Stomach smooth muscle (tissue), 2 donors: ENCODE data around the gene KRT82.

Experiments used
- H3K27ac ChIP-seq: one replicate; pipeline ENCODE4 v1.7.0; 2013; ENCODE audit warnings: mild to moderate bottlenecking, low read length, inconsistent platforms
- H3K27me3 ChIP-seq, 2 donors: one replicate each; pipeline ENCODE4 v1.7.0; 2013; ENCODE audit warnings: low read length in 2 of 2; ENCODE audit not compliant: insufficient read depth in 2 of 2, control insufficient read depth in 1 of 2
- H3K36me3 ChIP-seq, 2 donors: one replicate each; pipeline ENCODE4 v1.7.0; 2013; ENCODE audit warnings: low read length in 2 of 2; ENCODE audit not compliant: control insufficient read depth in 2 of 2, insufficient read depth in 2 of 2
- H3K4me1 ChIP-seq: one replicate; pipeline ENCODE4 v1.7.0; 2013; ENCODE audit warnings: low read length; ENCODE audit not compliant: control insufficient read depth, insufficient read depth
- H3K4me3 ChIP-seq, 2 donors: one replicate each; pipeline ENCODE4 v1.7.0; 2013; ENCODE audit warnings: low read length in 2 of 2
- H3K9ac ChIP-seq, 2 donors: one replicate each; pipeline ENCODE4 v1.7.0; 2013; ENCODE audit warnings: low read length in 2 of 2, mild to moderate bottlenecking in 1 of 2
- H3K9me3 ChIP-seq, 2 donors: one replicate each; pipeline ENCODE4 v1.7.0; 2013; ENCODE audit warnings: low read length in 2 of 2; ENCODE audit not compliant: control insufficient read depth in 2 of 2
- donor health status: healthy.
- donor health status: Pancreatic carcinoma.

Gene KRT82

DNA sequence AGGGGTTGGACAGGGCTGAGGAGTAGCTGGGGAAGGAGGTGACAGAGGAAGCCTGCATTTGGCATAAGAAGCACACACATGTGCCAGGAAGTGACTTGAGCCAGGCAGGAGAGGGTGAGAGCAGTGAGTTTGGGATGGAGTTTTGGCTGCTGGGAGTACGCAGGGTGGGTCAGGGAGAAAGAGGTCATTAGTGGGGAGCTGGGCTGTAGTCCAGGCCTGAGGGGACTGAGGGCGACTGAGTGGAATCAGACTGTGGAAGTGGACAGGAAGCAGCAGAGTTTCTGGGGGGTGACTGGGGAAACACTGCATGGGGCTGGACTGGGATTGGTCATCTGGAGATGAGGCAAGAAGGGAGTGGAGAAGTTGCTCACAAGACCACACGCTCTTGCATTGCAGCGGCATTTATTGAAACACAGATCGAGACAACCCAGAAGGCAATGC lies 46.5 kb downstream of the KRT82 start:
- Histone ChIP-seq H3K4me1 (no peaks in the 10 kb centered on the region), H3K9me3 (no peaks in the 10 kb centered on the region), H3K36me3 (no peaks in the 10 kb centered on the region), H3K9ac (no peak overlapping the region), H3K4me3 (no peak overlapping the region), H3K27me3 (peaks cover 0 to 6% of the 10 kb centered on the region in 2 donors), H3K27ac (no peak overlapping the region)

GRCh38 chr12:52358575-52359350 lies 47.4 kb downstream of the KRT82 start:
- Histone ChIP-seq H3K36me3 (no peaks in the 10 kb centered on the region), H3K27ac (no peak overlapping the region), H3K9me3 (no peaks in the 10 kb centered on the region), H3K4me3 (no peak overlapping the region), H3K9ac (no peak overlapping the region), H3K27me3 (peaks cover 0 to 6% of the 10 kb centered on the region in 2 donors), H3K4me1 (no peaks in the 10 kb centered on the region)

DNA sequence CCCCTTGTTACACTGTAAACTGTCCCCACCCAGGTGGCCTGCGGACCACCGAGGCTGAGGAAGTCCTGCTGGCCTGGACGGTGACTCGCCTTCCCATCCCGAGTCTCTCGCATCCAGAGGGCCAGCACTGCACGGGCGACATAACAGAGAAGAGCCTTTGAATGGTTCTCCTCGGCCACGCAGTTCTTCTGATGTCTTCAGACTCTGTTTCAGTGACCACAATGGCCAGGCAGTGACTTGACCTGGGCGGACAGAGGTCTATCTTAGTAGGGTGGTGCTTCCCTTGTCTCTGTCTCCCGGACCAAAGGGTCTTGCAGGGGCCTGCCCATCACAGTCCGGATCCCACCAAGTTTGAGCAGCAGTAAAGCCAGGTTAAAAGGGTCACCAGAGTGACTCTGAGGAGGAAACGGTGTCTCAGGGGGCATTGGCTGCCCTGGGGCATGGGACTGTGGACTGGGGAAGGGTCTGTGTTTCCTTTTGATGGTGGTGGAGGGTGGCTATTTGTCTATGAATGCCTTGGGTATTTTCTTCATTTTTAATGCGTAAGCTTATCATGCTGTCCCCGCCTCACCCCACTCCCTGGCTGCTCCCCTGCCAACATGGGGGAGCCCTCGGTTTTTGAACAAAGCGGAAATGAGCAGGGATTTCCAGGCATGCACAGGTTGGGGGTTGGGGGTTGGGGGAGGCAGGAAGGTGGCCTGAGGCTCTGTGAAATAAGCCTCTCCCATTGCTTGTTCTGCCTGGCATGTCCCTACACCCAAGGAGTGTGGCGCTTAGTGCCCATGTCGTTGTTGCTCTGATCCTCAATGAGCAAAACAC lies 49.2 kb downstream of the KRT82 start:
- no peak overlapping the region for H3K27ac ChIP-seq
- H3K9me3 ChIP-seq, result no peaks in the 10 kb centered on the region
- H3K36me3 ChIP-seq, result no peaks in the 10 kb centered on the region
- peaks cover 0 to 4% of the 10 kb centered on the region in 2 donors for H3K27me3 ChIP-seq
- H3K4me1 ChIP-seq, result no peaks in the 10 kb centered on the region
- H3K9ac ChIP-seq, result no peak overlapping the region
- H3K4me3 ChIP-seq, result no peak overlapping the region

DNA sequence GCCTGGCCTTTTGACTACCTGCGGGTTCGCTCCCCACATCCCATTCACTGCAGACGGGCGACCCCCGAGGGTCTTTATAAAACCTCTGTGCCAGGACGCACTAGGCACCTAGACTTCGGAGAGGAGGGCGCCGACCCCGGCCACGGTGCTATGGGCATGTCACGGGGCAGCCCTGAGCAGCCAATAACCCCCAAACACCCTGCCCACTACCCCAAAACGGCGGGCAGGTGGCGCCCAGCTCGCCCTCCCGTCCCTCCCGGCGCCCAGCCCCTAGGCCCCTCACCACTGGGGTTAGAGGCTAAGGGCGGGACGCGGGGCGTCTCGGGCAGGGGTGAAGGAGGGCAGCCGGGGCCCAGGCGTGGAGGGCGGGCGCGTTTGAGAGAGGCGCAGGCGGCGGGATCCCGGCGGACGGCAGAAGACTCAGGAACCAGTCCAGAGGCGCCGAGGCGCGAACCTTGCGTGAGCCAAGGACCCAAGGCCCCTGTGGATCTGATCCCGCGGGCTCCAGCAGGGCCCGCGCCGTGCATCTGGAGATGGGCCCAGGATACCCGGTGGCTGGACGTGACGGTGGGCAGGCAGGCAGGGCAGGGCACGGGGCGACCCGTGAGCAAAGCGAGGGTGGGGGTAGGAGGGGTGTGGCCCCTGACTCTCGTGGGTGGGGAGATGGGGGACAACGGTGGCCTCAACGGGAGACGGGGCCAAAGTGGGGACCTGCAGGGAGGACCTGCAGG lies 49.9 kb downstream of the KRT82 start:
- Histone ChIP-seq H3K36me3 (no peaks in the 10 kb centered on the region), H3K9ac (no peak overlapping the region), H3K4me3 (no peak overlapping the region), H3K27me3 (peaks cover 0 to 4% of the 10 kb centered on the region in 2 donors), H3K27ac (no peak overlapping the region), H3K4me1 (no peaks in the 10 kb centered on the region), H3K9me3 (no peaks in the 10 kb centered on the region)

DNA sequence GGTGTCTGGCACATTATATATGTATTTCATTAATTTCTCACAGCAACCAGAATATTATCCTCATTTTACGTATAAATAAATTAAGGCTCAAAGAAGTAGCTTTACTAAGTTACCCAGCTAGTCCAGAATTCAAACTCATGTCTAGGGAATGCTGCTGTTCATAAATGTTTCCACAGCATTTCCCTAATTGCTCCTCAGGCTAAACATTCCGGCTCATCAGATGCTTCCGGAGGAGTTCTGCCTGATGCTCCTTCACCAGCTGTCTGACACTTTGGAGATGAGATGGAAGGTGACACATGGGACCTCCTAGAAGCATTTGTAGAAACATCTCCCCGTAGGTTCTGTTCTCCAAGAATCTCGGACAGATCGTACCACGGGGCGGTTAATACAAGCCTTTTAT lies 51.0 kb downstream of the KRT82 start:
- Histone ChIP-seq H3K36me3 (no peaks in the 10 kb centered on the region), H3K4me1 (no peaks in the 10 kb centered on the region), H3K27ac (no peak overlapping the region), H3K9ac (no peak overlapping the region), H3K9me3 (no peaks in the 10 kb centered on the region), H3K4me3 (no peak overlapping the region), H3K27me3 (peaks cover 0 to 4% of the 10 kb centered on the region in 2 donors)

GRCh38 chr12:52354200-52354599 lies 51.9 kb downstream of the KRT82 start:
- H3K27me3 ChIP-seq, result peaks cover 0 to 6% of the 10 kb centered on the region in 2 donors
- H3K4me3 ChIP-seq, result no peak overlapping the region
- H3K4me1 ChIP-seq, result no peaks in the 10 kb centered on the region
- H3K36me3 ChIP-seq, result no peaks in the 10 kb centered on the region
- no peaks in the 10 kb centered on the region for H3K9me3 ChIP-seq
- H3K9ac ChIP-seq, result no peak overlapping the region
- no peak overlapping the region for H3K27ac ChIP-seq

- H3K4me3 ChIP-seq, result no peak overlapping the region
- H3K9me3 ChIP-seq, result no peaks in the 10 kb centered on the region
- no peaks in the 10 kb centered on the region for H3K4me1 ChIP-seq
- H3K36me3 ChIP-seq, result no peaks in the 10 kb centered on the region
- peaks cover 0 to 5% of the 10 kb centered on the region in 2 donors for H3K27me3 ChIP-seq
- no peak overlapping the region for H3K9ac ChIP-seq
- no peak overlapping the region for H3K27ac ChIP-seq
Measured at GRCh38 chr12:52353766-52354165, 52.4 kb downstream of the KRT82 start.

- Histone ChIP-seq H3K27me3 (peaks cover 0 to 2% of the 10 kb centered on the region in 2 donors), H3K36me3 (no peaks in the 10 kb centered on the region), H3K9me3 (no peaks in the 10 kb centered on the region), H3K4me3 (no peak overlapping the region), H3K9ac (no peak overlapping the region), H3K27ac (no peak overlapping the region), H3K4me1 (no peaks in the 10 kb centered on the region)
Measured at GRCh38 chr12:52352951-52353350, 53.2 kb downstream of the KRT82 start.

DNA sequence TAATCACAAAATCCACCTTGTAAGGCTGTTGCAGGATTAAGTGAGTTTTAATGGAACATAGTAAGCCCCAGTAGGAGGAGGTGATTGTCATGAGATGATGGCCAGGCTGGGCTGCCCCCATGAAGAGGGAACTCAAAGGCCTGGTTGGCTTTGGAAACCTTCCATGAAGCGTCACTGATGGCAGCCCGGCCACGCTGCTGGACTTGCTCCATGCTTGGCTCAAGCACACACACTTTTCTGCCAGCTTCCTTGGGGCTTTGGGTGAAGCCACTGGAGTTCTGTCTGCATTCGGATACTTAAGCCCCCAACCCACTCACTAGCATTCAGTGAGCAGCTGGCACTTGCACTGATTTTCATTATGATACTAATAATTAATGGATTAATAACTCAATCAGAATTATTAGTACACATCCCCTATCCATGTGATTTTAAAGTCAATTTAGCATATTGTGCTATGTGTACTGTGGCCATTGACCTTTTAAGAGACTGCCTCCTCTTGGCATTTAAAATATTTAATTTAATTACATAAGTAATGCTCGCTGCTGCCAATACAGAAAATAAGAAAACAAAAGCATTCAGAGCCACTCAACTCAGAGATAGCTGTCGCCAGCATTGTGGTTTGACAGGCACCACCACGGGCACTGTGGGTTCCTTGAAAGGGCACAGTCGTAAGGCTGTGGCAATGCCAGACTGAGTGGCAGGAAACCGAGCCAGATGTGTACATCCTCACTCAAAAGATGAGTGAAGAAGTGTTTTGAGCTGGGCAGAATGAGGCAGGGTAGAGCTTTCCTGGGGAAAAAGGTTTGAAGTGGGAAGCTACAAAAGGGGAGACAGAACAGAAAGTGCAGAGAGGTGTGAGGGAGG lies 54.7 kb downstream of the KRT82 start:
- Histone ChIP-seq H3K4me3 (no peak overlapping the region), H3K9me3 (no peaks in the 10 kb centered on the region), H3K36me3 (no peaks in the 10 kb centered on the region), H3K27me3 (peaks cover 0 to 2% of the 10 kb centered on the region in 2 donors), H3K27ac (no peak overlapping the region), H3K4me1 (no peaks in the 10 kb centered on the region), H3K9ac (no peak overlapping the region)

- Histone ChIP-seq H3K4me1 (no peaks in the 10 kb centered on the region), H3K27me3 (peaks cover 0 to 2% of the 10 kb centered on the region in 2 donors), H3K36me3 (no peaks in the 10 kb centered on the region), H3K4me3 (no peak overlapping the region), H3K9ac (no peak overlapping the region), H3K27ac (no peak overlapping the region), H3K9me3 (no peaks in the 10 kb centered on the region)
Measured at GRCh38 chr12:52350786-52351185, 55.3 kb downstream of the KRT82 start.
